Suprapubic skin (tissue), 3 donors: Measurements from ENCODE around the gene GTF2H4.

Experiments
- CTCF ChIP-seq, 2 donors: fragments of 200-600 bp in 1 of 2; fragments of 450-650 bp in 1 of 2; sonication (generic) in 1 of 2; IDR thresholded peaks; one replicate each; pipeline ENCODE4 v1.5.1; 2016 to 2019; ENCODE audit warnings: antibody characterized with exemption in 2 of 2, mild to moderate bottlenecking in 1 of 2, moderate library complexity in 1 of 2
- EP300 ChIP-seq: sonication (generic); formaldehyde crosslinking; IDR thresholded peaks from one replicate; pipeline ENCODE4 v1.6.1; 2017; ENCODE audit warnings: antibody characterized with exemption

- TF ChIP-seq CTCF (IDR thresholded peaks at IDR 0.05) (no peak), EP300 (no peak)
Observed at GRCh38 chr6:30948811-30949210, 40.8 kb downstream of the GTF2H4 start.
